Keratinocyte (primary cell): ENCODE data around the gene TAGLN.

Source experiments
- EZH2 ChIP-seq: IDR thresholded peaks from one replicate; pipeline ENCODE4 v1.6.1; 2012; ENCODE audit warnings: inconsistent platforms, mild to moderate bottlenecking, low read length, moderate library complexity
- TF ChIP-seq, protein P1 (sequence below), 3 experiments: IDR thresholded peaks in 1 of 3; conservative IDR thresholded peaks in 1 of 3; optimal IDR thresholded peaks in 1 of 3; 2 replicates in 2 of 3; 3 replicates in 1 of 3; pipeline versions ENCODE3 to v1.5.1; 2011; ENCODE audit warnings: low read length in 3 of 3, mild to moderate bottlenecking in 3 of 3, moderate library complexity in 2 of 3, control low read depth in 1 of 3, inconsistent platforms in 1 of 3; ENCODE audit not compliant: insufficient read depth in 2 of 3; ENCODE audit errors: extremely low read depth in 1 of 3

DNA sequence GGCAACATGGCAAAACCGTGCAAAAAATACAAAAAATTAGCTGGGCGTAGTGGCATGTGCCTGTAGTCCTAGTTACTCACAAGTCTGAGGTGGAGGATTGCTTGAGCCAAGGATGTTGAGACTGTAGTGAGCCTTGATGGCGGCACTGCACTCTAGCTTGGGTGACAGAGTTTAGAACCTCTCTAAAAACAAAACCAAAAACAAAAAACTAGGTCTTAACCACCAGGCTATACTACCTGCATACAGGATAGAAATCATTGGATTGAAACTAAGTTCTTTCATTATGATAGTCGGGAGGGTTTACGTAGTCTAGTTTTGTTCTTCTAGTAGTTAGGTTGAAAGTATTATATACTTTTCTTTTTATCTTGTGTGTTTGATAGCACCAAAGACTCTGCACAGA is 39.1 kb downstream of the TAGLN start:
- no peak for TF ChIP-seq EZH2
- TF ChIP-seq, protein P1, sequence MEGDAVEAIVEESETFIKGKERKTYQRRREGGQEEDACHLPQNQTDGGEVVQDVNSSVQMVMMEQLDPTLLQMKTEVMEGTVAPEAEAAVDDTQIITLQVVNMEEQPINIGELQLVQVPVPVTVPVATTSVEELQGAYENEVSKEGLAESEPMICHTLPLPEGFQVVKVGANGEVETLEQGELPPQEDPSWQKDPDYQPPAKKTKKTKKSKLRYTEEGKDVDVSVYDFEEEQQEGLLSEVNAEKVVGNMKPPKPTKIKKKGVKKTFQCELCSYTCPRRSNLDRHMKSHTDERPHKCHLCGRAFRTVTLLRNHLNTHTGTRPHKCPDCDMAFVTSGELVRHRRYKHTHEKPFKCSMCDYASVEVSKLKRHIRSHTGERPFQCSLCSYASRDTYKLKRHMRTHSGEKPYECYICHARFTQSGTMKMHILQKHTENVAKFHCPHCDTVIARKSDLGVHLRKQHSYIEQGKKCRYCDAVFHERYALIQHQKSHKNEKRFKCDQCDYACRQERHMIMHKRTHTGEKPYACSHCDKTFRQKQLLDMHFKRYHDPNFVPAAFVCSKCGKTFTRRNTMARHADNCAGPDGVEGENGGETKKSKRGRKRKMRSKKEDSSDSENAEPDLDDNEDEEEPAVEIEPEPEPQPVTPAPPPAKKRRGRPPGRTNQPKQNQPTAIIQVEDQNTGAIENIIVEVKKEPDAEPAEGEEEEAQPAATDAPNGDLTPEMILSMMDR (optimal IDR thresholded peaks at IDR 0.05 in 1 of 3, IDR thresholded peaks at IDR 0.05 in 1 of 3, conservative IDR thresholded peaks at IDR 0.05 in 1 of 3; ENCODE audit: extremely low read depth in 1 of 3, insufficient read depth in 2 of 3, low read length in 3 of 3) = no peak
